Neural progenitor cell (in vitro differentiated cells): ENCODE results near the gene FEM1B.

Experiments
- EZH2 ChIP-seq: fragments of 200-600 bp; sonication (generic); IDR thresholded peaks from 2 replicates; pipeline ENCODE4 v1.6.1; 2017; ENCODE audit warnings: antibody characterized with exemption, mild to moderate bottlenecking, moderate library complexity
- TF ChIP-seq, protein P1 (sequence below): fragments of 200-600 bp; sonication (generic); IDR thresholded peaks from 2 replicates; pipeline ENCODE4 v1.5.1; 2017; ENCODE audit warnings: antibody characterized with exemption, mild to moderate bottlenecking

DNA sequence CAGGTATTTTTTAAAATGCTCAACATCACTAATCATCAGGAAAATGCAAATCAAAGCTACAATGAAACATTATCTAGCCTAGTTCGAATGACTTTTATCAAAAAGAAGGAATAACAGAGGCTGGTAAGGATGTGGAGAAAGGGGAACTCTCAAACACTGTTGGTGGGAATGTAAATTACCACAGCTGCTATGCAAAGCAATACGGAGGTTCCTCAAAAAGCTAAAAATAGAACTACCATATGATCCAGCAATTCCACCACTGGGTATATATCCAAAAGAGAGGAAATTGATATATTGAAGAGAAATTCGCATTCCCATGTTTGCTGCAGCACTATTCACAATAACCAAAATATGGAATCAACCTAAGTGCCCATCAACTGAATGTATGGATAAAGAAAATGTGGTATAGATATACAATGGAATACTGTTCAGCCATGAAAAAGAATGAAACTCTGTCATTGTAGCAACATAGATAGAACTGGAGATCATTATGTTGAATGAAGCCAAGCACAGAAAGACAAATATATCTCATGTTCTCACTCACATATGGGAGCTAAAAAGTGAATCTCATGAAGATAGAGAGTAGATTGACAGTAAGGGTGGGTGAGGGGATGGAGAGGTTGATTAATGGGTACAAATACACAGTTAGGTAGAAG is 28.4 kb upstream of the FEM1B start:
- TF ChIP-seq, protein P1, sequence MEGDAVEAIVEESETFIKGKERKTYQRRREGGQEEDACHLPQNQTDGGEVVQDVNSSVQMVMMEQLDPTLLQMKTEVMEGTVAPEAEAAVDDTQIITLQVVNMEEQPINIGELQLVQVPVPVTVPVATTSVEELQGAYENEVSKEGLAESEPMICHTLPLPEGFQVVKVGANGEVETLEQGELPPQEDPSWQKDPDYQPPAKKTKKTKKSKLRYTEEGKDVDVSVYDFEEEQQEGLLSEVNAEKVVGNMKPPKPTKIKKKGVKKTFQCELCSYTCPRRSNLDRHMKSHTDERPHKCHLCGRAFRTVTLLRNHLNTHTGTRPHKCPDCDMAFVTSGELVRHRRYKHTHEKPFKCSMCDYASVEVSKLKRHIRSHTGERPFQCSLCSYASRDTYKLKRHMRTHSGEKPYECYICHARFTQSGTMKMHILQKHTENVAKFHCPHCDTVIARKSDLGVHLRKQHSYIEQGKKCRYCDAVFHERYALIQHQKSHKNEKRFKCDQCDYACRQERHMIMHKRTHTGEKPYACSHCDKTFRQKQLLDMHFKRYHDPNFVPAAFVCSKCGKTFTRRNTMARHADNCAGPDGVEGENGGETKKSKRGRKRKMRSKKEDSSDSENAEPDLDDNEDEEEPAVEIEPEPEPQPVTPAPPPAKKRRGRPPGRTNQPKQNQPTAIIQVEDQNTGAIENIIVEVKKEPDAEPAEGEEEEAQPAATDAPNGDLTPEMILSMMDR: no peak
- no peak for TF ChIP-seq EZH2
